Stimulated activated CD8-positive, alpha-beta memory T cell treated with anti-CD3 and anti-CD28 coated beads, Interleukin-2, amount 100 ng/mL, for 48 hours (primary cell): ENCODE results near the gene KIRREL3.

Experiments used
- DNase-seq, 2 donors: peaks; one replicate each; pipeline ENCODE4 v3.0.0-alpha.2; 2020; ENCODE audit warnings: low read depth in 2 of 2

Gene KIRREL3

GRCh38 chr11:126871792-126872191 is 128.8 kb downstream of the KIRREL3 start:
- no peak for DNase-seq

GRCh38 chr11:126870021-126870420 is 130.5 kb downstream of the KIRREL3 start:
- DNase-seq, result no peak

GRCh38 chr11:126868741-126869140 is 131.8 kb downstream of the KIRREL3 start:
- DNase-seq, result no peak

- no peak for DNase-seq
Observed at GRCh38 chr11:126864934-126865333, 135.6 kb downstream of the KIRREL3 start.

GRCh38 chr11:126863294-126863997 is 137.1 kb downstream of the KIRREL3 start:
- no peak for DNase-seq

- DNase-seq, result no peak
Observed at GRCh38 chr11:126862664-126863243, 137.8 kb downstream of the KIRREL3 start.

- DNase-seq, result no peak
Observed at GRCh38 chr11:126861796-126862459, 138.6 kb downstream of the KIRREL3 start.

- DNase-seq, result no peak
Observed at GRCh38 chr11:126857860-126858808, 142.4 kb downstream of the KIRREL3 start.

- DNase-seq, result no peak
Observed at GRCh38 chr11:126855536-126855935, 145.0 kb downstream of the KIRREL3 start.

GRCh38 chr11:126853732-126854131 is 146.8 kb downstream of the KIRREL3 start:
- no peak for DNase-seq

- DNase-seq, result no peak
Observed at GRCh38 chr11:126844789-126845188, 155.8 kb downstream of the KIRREL3 start.

- no peak for DNase-seq
Observed at GRCh38 chr11:126843096-126843495, 157.5 kb downstream of the KIRREL3 start.

GRCh38 chr11:126841999-126842398 is 158.6 kb downstream of the KIRREL3 start:
- no peak for DNase-seq

- no peak for DNase-seq
Observed at GRCh38 chr11:126840975-126841374, 159.6 kb downstream of the KIRREL3 start.

GRCh38 chr11:126840201-126840886 is 160.2 kb downstream of the KIRREL3 start:
- no peak for DNase-seq

GRCh38 chr11:126839496-126839895 is 161.1 kb downstream of the KIRREL3 start:
- DNase-seq, result no peak

GRCh38 chr11:126838779-126839178 is 161.8 kb downstream of the KIRREL3 start:
- DNase-seq, result no peak

- no peak for DNase-seq
Observed at GRCh38 chr11:126837581-126837980, 163.0 kb downstream of the KIRREL3 start.

GRCh38 chr11:126834573-126834972 is 166.0 kb downstream of the KIRREL3 start:
- no peak for DNase-seq

GRCh38 chr11:126834149-126834548 is 166.4 kb downstream of the KIRREL3 start:
- no peak for DNase-seq

GRCh38 chr11:126833065-126833464 is 167.5 kb downstream of the KIRREL3 start:
- no peak for DNase-seq
